Mucosa of stomach (tissue), 1 donor: ENCODE results near the gene ABCA9.
"Not testable (repeated sequence)": the region's sequence is repeated elsewhere in the genome, so short reads cannot be mapped to it uniquely, and the experiment has no call there.

Experiments used
- H3K27me3 ChIP-seq: one replicate; pipeline ENCODE4 v1.7.0; 2013; ENCODE audit warnings: mild to moderate bottlenecking, low read length; ENCODE audit not compliant: control insufficient read depth, insufficient read depth
- H3K36me3 ChIP-seq: one replicate; pipeline ENCODE4 v1.7.0; 2013; ENCODE audit warnings: low read length; ENCODE audit not compliant: control insufficient read depth, insufficient read depth
- H3K4me1 ChIP-seq: one replicate; pipeline ENCODE4 v1.7.0; 2013; ENCODE audit warnings: mild to moderate bottlenecking, low read length; ENCODE audit not compliant: control insufficient read depth, insufficient read depth
- H3K4me3 ChIP-seq: one replicate; pipeline ENCODE4 v1.7.0; 2013; ENCODE audit warnings: low read length
- H3K9ac ChIP-seq: one replicate; pipeline ENCODE4 v1.7.0; 2013; ENCODE audit warnings: mild to moderate bottlenecking, low read length, moderate library complexity
- H3K9me3 ChIP-seq: one replicate; pipeline ENCODE4 v1.7.0; 2013; ENCODE audit warnings: mild to moderate bottlenecking, low read length, moderate library complexity; ENCODE audit not compliant: control insufficient read depth
- donor health status: Pancreatic carcinoma.

The ABCA9 gene

DNA sequence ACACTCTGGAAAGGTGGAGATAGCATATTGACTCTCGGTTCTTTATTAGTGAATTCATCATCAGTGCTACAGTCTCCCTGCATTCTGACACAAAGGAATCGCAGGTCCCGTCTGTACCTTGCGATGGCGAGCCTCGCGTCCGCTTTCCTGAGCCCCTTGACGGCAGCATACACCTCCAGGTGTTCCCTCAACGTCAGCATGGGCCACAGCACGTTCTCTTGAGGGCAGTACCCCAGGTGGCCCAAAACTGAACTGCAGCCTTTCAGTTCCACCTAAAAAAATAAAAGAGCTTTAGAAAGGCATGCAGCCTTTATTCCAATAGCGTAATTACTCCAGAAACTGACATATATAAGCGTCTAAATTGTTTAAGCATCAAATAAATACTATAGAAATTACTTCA, 24.2 kb upstream of the ABCA9 start:
- Histone ChIP-seq H3K4me1 (no peaks in the 10 kb centered on the region), H3K9me3 (no peaks in the 10 kb centered on the region), H3K27me3 (no peaks in the 10 kb centered on the region), H3K9ac (no peak overlapping the region), H3K4me3 (no peak overlapping the region), H3K36me3 (no peaks in the 10 kb centered on the region)

DNA sequence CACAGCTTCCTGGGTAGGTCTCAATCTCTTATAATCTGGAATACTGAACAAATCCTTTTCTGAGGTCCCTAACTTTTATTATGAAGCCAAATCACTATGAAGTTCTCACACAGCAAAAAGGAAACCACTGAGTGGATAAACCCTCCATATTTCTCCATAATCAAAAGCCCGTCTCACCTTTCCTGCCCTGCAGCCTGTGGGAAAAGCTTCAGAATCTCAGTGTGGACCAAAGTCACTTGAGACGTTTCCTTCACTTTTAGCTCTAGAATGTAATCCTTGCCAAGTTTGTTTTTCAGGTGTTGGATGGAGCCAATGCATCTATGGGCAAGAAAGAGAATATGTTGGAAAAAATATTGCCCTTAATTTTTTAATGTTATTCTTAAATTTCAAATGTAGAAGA, 22.0 kb upstream of the ABCA9 start:
- Histone ChIP-seq H3K4me3 (no peak overlapping the region), H3K36me3 (no peaks in the 10 kb centered on the region)

DNA sequence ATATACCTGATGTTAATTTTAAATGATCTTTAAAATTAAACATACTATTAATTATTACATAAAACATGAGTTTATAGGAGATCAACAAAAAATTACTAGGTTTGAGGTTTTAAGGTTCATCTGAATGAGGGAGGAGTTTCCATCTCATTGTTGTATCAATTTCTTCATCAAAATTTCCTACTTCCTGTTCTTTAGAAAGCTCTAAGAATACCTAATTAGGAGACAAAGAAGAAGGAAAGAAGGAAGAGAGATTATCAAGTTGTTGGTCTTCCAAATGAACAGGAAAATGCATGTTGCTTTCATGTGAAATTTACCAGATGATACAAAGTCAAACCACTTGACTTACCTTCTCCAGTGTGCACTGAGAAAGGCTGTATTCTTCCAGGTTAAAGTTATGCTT, 18.1 kb upstream of the ABCA9 start:
- H3K4me3 ChIP-seq = no peak overlapping the region
- no peak overlapping the region for H3K9ac ChIP-seq
- no peaks in the 10 kb centered on the region for H3K9me3 ChIP-seq
- H3K36me3 ChIP-seq = no peaks in the 10 kb centered on the region
- no peaks in the 10 kb centered on the region for H3K4me1 ChIP-seq
- H3K27me3 ChIP-seq = no peaks in the 10 kb centered on the region

More for the DNA sequence above, 22.0 kb upstream of the ABCA9 start:
- H3K9me3 ChIP-seq = no peaks in the 10 kb centered on the region
- no peaks in the 10 kb centered on the region for H3K27me3 ChIP-seq
- H3K9ac ChIP-seq = no peak overlapping the region
- no peaks in the 10 kb centered on the region for H3K4me1 ChIP-seq

DNA sequence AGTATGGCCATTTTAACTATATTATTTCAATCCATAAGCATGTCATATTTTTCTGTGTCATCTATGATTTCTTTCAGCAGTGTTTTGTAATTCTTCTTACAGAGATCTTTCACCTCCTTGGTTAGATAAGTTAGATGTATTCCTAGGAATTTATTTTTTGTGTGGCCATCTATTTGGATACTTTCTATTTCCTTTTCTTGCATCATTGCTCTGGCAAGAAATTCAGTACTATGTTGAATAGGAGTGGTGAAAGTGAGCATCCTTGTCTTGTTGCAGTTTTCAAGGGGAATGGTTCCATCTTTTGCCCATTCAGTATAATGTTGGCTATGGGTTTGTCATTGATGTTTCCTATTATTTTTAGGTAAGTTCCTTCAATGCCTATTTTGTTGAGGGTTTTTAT, 15.1 kb upstream of the ABCA9 start:
- H3K4me3 ChIP-seq = no peak overlapping the region
- no peaks in the 10 kb centered on the region for H3K36me3 ChIP-seq
- peaks cover 5% of the 10 kb centered on the region for H3K4me1 ChIP-seq
- H3K27me3 ChIP-seq = no peaks in the 10 kb centered on the region
- H3K9ac ChIP-seq = no peak overlapping the region
- H3K9me3 ChIP-seq = no peaks in the 10 kb centered on the region

DNA sequence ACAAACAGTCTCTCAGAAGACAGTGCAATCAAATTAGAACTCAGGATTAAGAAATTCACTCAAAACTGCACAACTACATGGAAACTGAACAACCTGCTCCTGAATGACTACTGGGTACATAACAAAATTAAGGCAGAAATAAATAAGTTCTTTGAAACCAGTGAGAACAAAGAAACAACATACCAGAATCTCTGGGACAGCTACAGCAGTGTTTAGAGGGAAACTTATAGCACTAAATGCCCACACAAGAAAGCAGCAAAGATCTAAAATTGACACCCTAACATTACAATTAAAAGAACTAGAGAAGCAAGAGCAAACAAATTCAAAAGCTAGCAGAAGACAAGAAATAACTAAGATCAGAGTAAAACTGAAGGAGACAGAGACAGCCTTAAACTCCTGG, 12.7 kb upstream of the ABCA9 start:
- H3K9me3 ChIP-seq, H3K9ac ChIP-seq, H3K36me3 ChIP-seq, H3K4me3 ChIP-seq, H3K27me3 ChIP-seq: not testable (repeated sequence)
- H3K4me1 ChIP-seq = peaks cover 12% of the 10 kb centered on the region

DNA sequence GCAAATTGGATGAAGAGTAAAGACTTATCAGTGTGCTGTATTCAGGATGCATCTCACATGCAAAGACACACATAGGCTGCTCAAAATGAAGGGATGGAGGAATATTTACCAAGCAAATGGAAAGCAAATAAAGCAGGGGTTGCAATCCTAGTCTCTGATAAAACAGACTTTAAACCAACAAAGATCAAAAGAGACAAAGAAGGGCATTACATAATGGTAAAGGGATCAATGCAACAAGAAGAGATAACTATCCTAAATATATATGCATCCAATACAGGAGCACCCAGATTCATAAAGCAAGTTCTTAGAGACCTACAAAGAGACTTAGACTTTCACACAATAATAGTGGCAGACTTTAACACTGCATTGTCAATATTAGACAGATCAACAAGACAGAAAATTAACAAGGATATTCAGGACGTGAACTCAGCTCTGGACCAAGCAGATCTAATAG, 12.1 kb upstream of the ABCA9 start:
- not testable (repeated sequence) for H3K9me3 ChIP-seq, H3K36me3 ChIP-seq, H3K27me3 ChIP-seq, H3K4me3 ChIP-seq, H3K9ac ChIP-seq
- H3K4me1 ChIP-seq = peaks cover 16% of the 10 kb centered on the region

DNA sequence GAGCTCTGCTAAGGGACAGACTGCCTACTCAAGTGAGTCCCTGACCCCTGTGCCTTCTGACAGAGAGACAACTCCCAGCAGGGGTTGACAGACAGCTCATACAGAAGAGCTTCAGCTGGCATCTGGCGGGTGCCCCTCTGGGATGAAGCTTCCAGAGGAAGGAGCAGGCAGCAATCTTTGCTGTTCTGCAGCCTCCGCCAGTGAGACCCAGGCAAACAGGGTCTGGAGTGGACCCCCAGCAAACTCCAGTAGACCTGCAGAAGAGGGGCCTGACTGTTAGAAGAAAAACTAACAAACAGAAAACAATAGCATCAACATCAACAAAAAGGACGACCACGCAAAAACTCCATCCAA, 10.5 kb upstream of the ABCA9 start:
- H3K4me1 ChIP-seq = peaks cover 16% of the 10 kb centered on the region
- not testable (repeated sequence) for H3K36me3 ChIP-seq, H3K27me3 ChIP-seq, H3K9ac ChIP-seq, H3K4me3 ChIP-seq, H3K9me3 ChIP-seq

DNA sequence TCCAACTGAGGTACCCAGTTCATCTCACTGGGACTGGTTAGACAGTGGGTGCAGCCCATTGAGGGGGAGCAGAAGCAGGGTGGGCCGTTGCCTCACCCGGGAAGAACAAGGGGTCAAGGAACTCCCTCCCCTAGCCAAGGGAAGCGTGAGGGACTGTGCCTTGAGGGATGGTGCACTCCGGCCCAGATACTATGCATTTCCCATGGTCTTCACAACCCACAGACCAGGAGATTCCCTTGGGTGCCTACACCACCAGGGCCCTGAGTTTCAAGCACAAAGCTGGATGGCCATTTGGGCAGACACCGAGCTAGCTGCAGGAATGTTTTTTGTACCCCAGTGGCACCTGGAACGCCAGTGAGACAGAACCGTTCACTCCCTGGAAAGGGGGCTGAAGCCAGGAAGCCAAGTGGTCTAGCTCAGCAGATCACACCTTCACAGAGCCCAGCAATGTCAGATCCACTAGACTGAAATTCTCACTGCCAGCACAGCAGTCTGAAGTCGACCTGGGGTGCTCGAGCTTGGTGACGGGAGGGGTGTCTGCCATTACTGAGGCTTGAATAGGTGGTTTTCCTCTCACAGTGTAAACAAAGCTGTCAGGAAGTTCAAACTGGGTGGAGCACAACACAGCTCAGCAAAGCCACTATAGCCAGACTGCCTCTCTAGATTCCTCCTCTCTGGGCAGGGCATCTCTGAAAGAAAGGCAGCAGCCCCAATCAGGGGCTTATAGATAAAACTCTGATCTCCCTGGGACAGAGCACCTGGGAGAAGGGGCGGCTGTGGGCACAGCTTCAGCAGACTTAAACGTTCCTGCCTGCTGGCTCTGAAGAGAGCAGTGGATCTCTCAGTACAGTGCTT, 9.9 kb upstream of the ABCA9 start:
- peaks cover 16% of the 10 kb centered on the region for H3K4me1 ChIP-seq
- H3K9me3 ChIP-seq, H3K36me3 ChIP-seq, H3K9ac ChIP-seq, H3K27me3 ChIP-seq, H3K4me3 ChIP-seq: not testable (repeated sequence)

DNA sequence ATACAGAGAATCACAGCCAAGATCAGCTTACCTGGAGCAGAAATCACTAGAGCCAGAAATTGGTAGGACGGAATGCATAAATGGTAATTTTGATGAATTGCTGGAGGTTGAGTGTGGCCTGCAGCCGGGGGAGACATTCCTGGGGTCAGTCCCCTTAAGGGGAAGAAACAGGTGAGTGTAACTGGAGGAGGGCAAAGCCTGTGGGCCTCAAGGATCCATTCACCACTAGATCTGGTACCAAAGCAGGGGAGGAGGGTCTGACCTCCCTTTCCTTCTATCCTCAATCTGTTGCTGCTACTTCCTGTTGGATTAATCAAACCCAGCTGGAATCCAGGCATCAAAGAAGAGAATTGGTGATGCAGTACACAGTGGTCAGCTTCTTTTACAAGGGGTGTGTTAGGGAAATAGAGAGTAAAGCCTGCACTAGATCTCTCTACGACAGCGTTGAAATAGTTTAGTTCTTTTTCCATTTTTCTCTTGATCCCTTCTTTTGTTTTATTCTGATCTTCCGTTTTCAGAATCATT, 8.6 kb upstream of the ABCA9 start:
- no peaks in the 10 kb centered on the region for H3K9me3 ChIP-seq
- H3K36me3 ChIP-seq = no peaks in the 10 kb centered on the region
- H3K4me1 ChIP-seq = peaks cover 16% of the 10 kb centered on the region
- no peak overlapping the region for H3K9ac ChIP-seq
- no peaks in the 10 kb centered on the region for H3K27me3 ChIP-seq
- no peak overlapping the region for H3K4me3 ChIP-seq

DNA sequence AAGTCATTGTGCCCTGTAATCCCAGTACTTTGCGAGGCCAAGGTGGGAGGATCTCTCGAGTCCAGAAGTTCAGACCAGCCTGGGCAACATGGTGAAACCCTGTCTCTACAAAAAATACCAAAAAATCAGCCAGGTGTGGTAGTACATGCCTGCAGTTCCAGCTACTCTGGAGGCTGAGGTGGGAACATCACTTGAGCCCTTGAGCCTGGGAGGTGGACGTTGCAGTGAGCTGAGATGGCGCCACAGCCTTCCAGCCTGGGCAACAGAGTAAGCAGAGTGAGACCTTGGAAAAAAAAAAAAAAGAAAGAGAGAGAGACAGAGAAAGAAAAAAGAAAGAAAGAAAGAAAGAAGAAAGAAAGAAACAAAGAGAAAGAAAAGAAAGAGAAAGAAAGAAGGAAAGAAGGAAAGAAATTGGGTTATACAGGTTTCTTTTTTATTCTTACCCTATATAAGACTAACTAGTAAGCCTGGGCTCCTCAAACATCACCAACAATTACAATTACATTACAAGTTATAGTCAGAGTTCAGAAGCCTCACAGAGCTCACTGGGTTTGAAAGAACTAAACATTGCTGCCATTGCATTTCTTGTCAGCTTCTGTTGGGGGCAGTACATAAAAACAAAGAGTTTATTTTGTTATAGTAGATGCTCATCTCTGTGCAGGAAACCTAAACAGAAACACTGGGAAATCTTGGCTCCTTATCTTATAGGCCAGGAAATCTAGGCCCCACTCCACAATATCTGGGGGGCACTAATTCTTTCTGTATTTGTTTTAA, 6.7 kb upstream of the ABCA9 start:
- Histone ChIP-seq H3K27me3 (no peaks in the 10 kb centered on the region), H3K36me3 (no peaks in the 10 kb centered on the region), H3K4me3 (no peak overlapping the region), H3K9me3 (no peaks in the 10 kb centered on the region), H3K9ac (no peak overlapping the region), H3K4me1 (peaks cover 16% of the 10 kb centered on the region)

DNA sequence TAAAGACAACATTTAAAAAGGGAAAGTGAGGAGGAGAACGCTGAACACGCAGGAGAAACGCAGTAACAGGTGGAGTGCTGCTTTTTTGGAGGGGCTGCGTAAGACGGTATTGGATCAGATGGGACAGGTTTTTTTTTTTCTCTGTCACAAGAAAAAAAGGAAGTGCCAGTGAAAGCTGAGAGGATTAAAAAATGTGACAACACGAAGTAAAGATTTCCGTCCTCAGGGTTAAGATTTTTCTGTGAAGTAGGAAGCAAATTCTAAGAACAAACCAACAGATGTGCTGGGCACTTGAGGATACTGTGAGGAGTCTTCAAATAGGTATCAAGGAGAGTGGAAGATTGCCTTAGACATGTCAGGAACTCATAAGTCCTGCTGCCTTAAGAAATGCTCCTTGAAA, 5.8 kb upstream of the ABCA9 start:
- no peak overlapping the region for H3K9ac ChIP-seq
- no peaks in the 10 kb centered on the region for H3K27me3 ChIP-seq

DNA sequence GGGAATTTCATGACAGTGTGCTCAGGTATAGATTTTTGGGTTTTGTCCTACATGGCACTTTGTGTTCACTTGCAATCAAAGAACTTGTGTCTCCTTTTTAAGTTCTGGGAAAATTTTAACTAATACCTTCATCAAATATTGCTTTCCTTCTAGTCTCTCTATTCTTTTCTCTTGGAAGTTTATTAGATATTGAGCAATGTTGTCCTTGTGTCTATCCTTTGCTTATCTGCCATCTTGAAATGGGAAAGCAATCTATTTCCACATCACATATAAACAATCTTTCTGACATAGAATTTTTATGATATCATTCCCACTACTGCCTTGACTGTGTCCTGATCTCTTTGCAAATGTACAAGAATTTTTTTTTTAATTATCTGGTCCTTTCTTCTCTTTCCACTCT, 4.4 kb upstream of the ABCA9 start:
- Histone ChIP-seq H3K9ac (no peak overlapping the region), H3K36me3 (no peaks in the 10 kb centered on the region), H3K4me3 (no peak overlapping the region), H3K27me3 (no peaks in the 10 kb centered on the region), H3K4me1 (peaks cover 6% of the 10 kb centered on the region), H3K9me3 (no peaks in the 10 kb centered on the region)

More for the DNA sequence above, 5.8 kb upstream of the ABCA9 start:
- Histone ChIP-seq H3K4me3 (no peak overlapping the region), H3K4me1 (peaks cover 16% of the 10 kb centered on the region), H3K9me3 (no peaks in the 10 kb centered on the region), H3K36me3 (no peaks in the 10 kb centered on the region)
